ENCODE data around the gene KCNK15. TPM values are rescaled to one million over a fixed set of nuclear protein-coding genes. Genes with fewer than 3 reads are reported as not detected.
A peak's percentile ranks its signal among the peaks of the same experiment; 100 is the strongest.

Gene KCNK15
- total RNA-seq, 1 experiment from 2014 or later = 0.33 TPM

DNA sequence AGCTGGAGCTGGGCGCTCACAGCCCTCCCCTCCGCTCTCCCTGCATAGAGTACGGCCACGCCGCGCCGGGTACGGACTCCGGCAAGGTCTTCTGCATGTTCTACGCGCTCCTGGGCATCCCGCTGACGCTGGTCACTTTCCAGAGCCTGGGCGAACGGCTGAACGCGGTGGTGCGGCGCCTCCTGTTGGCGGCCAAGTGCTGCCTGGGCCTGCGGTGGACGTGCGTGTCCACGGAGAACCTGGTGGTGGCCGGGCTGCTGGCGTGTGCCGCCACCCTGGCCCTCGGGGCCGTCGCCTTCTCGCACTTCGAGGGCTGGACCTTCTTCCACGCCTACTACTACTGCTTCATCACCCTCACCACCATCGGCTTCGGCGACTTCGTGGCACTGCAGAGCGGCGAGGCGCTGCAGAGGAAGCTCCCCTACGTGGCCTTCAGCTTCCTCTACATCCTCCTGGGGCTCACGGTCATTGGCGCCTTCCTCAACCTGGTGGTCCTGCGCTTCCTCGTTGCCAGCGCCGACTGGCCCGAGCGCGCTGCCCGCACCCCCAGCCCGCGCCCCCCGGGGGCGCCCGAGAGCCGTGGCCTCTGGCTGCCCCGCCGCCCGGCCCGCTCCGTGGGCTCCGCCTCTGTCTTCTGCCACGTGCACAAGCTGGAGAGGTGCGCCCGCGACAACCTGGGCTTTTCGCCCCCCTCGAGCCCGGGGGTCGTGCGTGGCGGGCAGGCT lies 4.6 kb downstream of the KCNK15 start:
- Histone ChIP-seq H4K5ac (ENCODE audit: insufficient read length, low read depth, low read length) (no peak overlapping the region), H3K23ac (ENCODE audit: insufficient read length, low read depth, low read length) (no peak overlapping the region), H4K91ac (ENCODE audit: insufficient read length, low read depth, low read length) (no peak overlapping the region), H3K23me2 (ENCODE audit: insufficient read length, low read depth, low read length, poor library complexity, severe bottlenecking) (peaks cover 8% of the 10 kb centered on the region), H3K4me2 (ENCODE audit: insufficient read depth, insufficient read length, low read length) (no peak overlapping the region), H3K18ac (ENCODE audit: insufficient read length, low read depth, low read length) (no peak overlapping the region), H4K20me1 (ENCODE audit: control insufficient read depth, insufficient read depth, insufficient read length) (no peaks in the 10 kb centered on the region), H2AK5ac (ENCODE audit: insufficient read length, low read length) (no peak overlapping the region), H2BK20ac (ENCODE audit: low read depth, low read length, poor library complexity, severe bottlenecking) (no peak overlapping the region), H2AFZ (ENCODE audit: low read length) (no peak overlapping the region), H2BK5ac (ENCODE audit: insufficient read length, low read length) (no peak overlapping the region), H4K8ac (replicated peaks; ENCODE audit: insufficient read length, low read depth, low read length) (no peak overlapping the region), H3K9me3 (ENCODE audit: control insufficient read depth, low read depth, low read length) (no peaks in the 10 kb centered on the region), H3K9ac (ENCODE audit: extremely low read depth, insufficient read length, low read length) (no peak overlapping the region), H3K27ac (ENCODE audit: insufficient read length, low read depth, low read length) (no peak overlapping the region), H3K27me3 (ENCODE audit: insufficient read depth, low read length) (peaks cover 7% of the 10 kb centered on the region; the same call in 1 of the 2 replicates), H3T11ph (ENCODE audit: low read length) (no peak overlapping the region), H3K79me1 (ENCODE audit: insufficient read depth, low read depth, low read length, poor library complexity, severe bottlenecking) (no peaks in the 10 kb centered on the region), H3K79me2 (ENCODE audit: insufficient read depth, low read length) (no peaks in the 10 kb centered on the region), H3K4me1 (ENCODE audit: insufficient read depth, low read length) (no peaks in the 10 kb centered on the region), H2BK120ac (ENCODE audit: low read depth, low read length, poor library complexity, severe bottlenecking) (no peak overlapping the region), H3K56ac (ENCODE audit: insufficient read length, low read depth, low read length) (no peak overlapping the region), H3K14ac (ENCODE audit: insufficient read depth, low read length) (no peak overlapping the region), H3K4ac (ENCODE audit: low read depth, low read length) (no peak overlapping the region), H2BK12ac (ENCODE audit: insufficient read length, low read depth, low read length) (no peak overlapping the region), H2BK15ac (ENCODE audit: low read depth, low read length) (no peak overlapping the region)
- TF ChIP-seq, protein P1, sequence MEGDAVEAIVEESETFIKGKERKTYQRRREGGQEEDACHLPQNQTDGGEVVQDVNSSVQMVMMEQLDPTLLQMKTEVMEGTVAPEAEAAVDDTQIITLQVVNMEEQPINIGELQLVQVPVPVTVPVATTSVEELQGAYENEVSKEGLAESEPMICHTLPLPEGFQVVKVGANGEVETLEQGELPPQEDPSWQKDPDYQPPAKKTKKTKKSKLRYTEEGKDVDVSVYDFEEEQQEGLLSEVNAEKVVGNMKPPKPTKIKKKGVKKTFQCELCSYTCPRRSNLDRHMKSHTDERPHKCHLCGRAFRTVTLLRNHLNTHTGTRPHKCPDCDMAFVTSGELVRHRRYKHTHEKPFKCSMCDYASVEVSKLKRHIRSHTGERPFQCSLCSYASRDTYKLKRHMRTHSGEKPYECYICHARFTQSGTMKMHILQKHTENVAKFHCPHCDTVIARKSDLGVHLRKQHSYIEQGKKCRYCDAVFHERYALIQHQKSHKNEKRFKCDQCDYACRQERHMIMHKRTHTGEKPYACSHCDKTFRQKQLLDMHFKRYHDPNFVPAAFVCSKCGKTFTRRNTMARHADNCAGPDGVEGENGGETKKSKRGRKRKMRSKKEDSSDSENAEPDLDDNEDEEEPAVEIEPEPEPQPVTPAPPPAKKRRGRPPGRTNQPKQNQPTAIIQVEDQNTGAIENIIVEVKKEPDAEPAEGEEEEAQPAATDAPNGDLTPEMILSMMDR (conservative IDR thresholded peaks at IDR 0.05) = peak; percentile 66
- peaks cover 39% of the 10 kb centered on the region for H3K27me3 Mint-ChIP-seq (ENCODE audit: low read depth)
- H3K36me3 Mint-ChIP-seq (ENCODE audit: insufficient read depth in 1 of 3, low read depth in 3 of 3) = peaks cover 0 to 4% (median 0%) of the 10 kb centered on the region in 3 experiments; a peak in 1 of 7 replicates
- H3K4me1 Mint-ChIP-seq = peaks cover 18 to 47% of the 10 kb centered on the region in 2 experiments
- no peak overlapping the region for H3K27ac Mint-ChIP-seq
- no CpG with 5 or more reads among the region's 73 CpGs for WGBS (ENCODE audit: extremely low coverage, insufficient read length, low lambda C conversion rate)
- no peaks in the 10 kb centered on the region; a peak in 1 of 5 replicates for H3K9me3 Mint-ChIP-seq
- DNase-seq = peak; percentile 61
- H3K4me3 Mint-ChIP-seq = no peak overlapping the region
